Left lung (tissue), 10 donors: ENCODE results near the gene COL20A1. TPM values are rescaled to one million over a fixed set of nuclear protein-coding genes. Genes with fewer than 3 reads are reported as not detected.
A peak's percentile ranks its signal among the peaks of the same experiment; 100 is the strongest.

Source experiments
- ATAC-seq: fragments of 200-7000 bp; cut with Tn5 transposase; one replicate; pipeline ENCODE4 v1.9.1; 2020; ENCODE audit warnings: moderate library complexity
- DNase-seq, 4 donors: peaks; one replicate each; pipeline ENCODE4 v3.0.0-alpha.2; 2013 to 2020
- H3K27ac ChIP-seq, 2 donors: fragments of 200-600 bp; sonication (generic) in 1 of 2; one replicate each; pipeline versions ENCODE4 v1.5.0 to v1.8.0; 2020 to 2021
- H3K27me3 ChIP-seq, 2 donors: fragments of 200-600 bp; sonication (generic) in 1 of 2; one replicate each; pipeline versions ENCODE4 v1.5.0 to v1.8.0; 2020 to 2021
- H3K36me3 ChIP-seq, 2 donors: fragments of 200-600 bp; sonication (generic) in 1 of 2; one replicate each; pipeline versions ENCODE4 v1.5.0 to v1.8.0; 2020 to 2021
- H3K4me1 ChIP-seq, 2 donors: fragments of 200-600 bp; one replicate each; pipeline ENCODE4 v1.8.0; 2021
- H3K4me3 ChIP-seq, 2 donors: fragments of 200-600 bp; sonication (generic) in 1 of 2; one replicate each; pipeline versions ENCODE4 v1.5.0 to v1.8.0; 2020 to 2021; ENCODE audit warnings: mild to moderate bottlenecking in 1 of 2
- H3K9me3 ChIP-seq, 2 donors: fragments of 200-600 bp; sonication (generic) in 1 of 2; one replicate each; pipeline versions ENCODE4 v1.5.0 to v1.8.0; 2020 to 2021
- intact Hi-C, 2 donors: fragments of 100-400 bp; cut with DNase I; formaldehyde crosslinking; loops; one replicate each; pipeline versions ENCODE4 v1.11.2 to v1.14.2; 2022
- polyA plus RNA-seq, 6 donors: library from polyadenylated mRNA; unstranded; fragments of 120-200 nt; gene quantifications; one replicate each; pipeline ENCODE4 v1.2.1, GENCODE V29; 2013; ENCODE audit not compliant: insufficient read length in 6 of 6
- total RNA-seq, 2 donors: library from RNA; stranded (reverse); fragmentation: NEBNext Ultra II Directional; extraction: Animal tissue kit (Norgen Biotek cat#: 25700); gene quantifications; one replicate each; pipeline ENCODE4 v1.2.1, GENCODE V29; 2021
- TF ChIP-seq, protein P1 (sequence below), 2 donors: fragments of 200-600 bp; sonication (generic) in 1 of 2; IDR thresholded peaks; one replicate each; pipeline versions ENCODE4 v1.5.0 to v1.8.0; 2021; ENCODE audit warnings: antibody characterized with exemption in 2 of 2
- donor health status: DM: no; HTN: yes; CAD: no.
- donor health status: DM: no; HTN: no; CAD: no.

The COL20A1 gene
- total and polyA plus RNA-seq, 8 donors, result 0.08 to 0.31 (median 0.24) TPM; not detected in 2

DNA sequence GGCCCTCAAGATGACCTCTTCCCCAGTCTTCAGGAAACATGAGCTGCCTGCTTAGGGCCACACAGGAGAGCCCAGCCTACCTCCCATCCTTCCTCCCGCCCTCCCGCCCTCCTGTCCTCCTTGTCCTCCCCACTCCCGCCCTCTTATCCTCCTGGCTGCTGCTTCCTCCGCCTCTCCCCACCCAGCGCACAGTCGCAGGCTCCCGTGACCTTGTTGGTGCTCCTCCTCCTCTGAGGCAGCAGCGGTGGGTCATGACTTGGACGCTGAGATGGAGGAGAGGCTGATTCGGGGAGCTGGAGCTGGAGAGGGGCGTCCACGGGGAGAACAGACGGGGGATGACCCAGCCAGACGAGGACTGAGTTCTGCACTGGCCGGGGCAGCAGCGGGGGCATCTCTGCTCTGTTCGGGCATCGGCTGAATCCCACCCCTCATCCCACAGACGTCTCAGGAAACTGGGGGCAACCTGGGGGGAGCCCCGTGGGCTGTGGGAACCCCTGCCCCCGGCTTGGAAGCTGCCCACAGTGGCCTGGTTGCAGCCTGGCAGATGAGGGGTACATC is 35.8 kb downstream of the COL20A1 start:
- H3K27me3 ChIP-seq, result peaks cover 0 to 62% of the 10 kb centered on the region in 2 donors
- H3K36me3 ChIP-seq, result no peaks in the 10 kb centered on the region
- peaks cover 0 to 17% of the 10 kb centered on the region in 2 donors for H3K9me3 ChIP-seq
- DNase-seq (no peak), ATAC-seq (no peak)
- intact Hi-C loops, result no loop called here
- H3K4me3 ChIP-seq, result no peak overlapping the region
- no peak overlapping the region for H3K27ac ChIP-seq
- TF ChIP-seq, protein P1, sequence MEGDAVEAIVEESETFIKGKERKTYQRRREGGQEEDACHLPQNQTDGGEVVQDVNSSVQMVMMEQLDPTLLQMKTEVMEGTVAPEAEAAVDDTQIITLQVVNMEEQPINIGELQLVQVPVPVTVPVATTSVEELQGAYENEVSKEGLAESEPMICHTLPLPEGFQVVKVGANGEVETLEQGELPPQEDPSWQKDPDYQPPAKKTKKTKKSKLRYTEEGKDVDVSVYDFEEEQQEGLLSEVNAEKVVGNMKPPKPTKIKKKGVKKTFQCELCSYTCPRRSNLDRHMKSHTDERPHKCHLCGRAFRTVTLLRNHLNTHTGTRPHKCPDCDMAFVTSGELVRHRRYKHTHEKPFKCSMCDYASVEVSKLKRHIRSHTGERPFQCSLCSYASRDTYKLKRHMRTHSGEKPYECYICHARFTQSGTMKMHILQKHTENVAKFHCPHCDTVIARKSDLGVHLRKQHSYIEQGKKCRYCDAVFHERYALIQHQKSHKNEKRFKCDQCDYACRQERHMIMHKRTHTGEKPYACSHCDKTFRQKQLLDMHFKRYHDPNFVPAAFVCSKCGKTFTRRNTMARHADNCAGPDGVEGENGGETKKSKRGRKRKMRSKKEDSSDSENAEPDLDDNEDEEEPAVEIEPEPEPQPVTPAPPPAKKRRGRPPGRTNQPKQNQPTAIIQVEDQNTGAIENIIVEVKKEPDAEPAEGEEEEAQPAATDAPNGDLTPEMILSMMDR (IDR thresholded peaks at IDR 0.05), result no peak
- no peaks in the 10 kb centered on the region for H3K4me1 ChIP-seq

DNA sequence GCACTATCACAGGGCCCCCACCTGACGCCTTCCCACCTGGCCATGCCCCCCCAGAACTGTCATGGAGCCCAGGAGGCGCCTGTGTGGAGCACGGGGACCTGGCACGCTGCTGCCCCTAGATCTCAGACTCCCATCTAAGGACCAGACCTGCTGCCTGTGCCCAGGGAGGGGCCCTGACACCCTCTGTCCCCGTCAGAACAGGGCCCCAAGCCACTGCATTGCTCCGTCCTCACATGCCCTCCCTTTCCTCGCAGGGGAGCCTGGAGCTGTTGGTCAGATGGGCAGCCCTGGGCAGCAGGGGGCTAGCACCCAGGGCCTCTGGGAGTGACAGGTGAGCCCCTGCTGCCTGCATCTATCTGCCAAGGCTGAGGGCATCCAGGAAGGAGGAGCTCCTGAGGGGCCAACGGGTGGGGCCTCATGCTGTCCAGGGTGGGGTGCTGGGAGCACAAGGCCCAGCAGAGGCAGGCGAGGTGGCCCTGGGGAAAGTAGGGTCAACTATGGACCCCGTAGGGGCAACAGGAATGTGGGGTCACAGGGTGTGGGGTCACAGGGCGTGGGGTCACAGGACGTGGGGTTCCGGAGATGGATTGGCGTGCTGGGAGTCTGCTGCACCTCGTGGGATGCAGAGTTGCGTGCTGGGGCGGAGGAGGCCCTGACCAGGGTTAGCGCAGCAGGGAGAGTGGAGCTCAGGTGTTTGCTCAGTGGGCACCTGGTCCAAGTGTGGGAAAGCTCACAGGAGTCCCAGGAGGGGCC is 36.5 kb downstream of the COL20A1 start:
- Histone ChIP-seq H3K36me3 (no peaks in the 10 kb centered on the region), H3K4me1 (no peaks in the 10 kb centered on the region), H3K27ac (no peak overlapping the region), H3K9me3 (peaks cover 0 to 17% of the 10 kb centered on the region in 2 donors), H3K27me3 (peaks cover 0 to 65% of the 10 kb centered on the region in 2 donors), H3K4me3 (no peak overlapping the region)
- no peak for ATAC-seq
- peak in 1 of 4 donors; percentile 57 for DNase-seq
- intact Hi-C loops, result no loop called here
- TF ChIP-seq, protein P1 (IDR thresholded peaks at IDR 0.05), result no peak

DNA sequence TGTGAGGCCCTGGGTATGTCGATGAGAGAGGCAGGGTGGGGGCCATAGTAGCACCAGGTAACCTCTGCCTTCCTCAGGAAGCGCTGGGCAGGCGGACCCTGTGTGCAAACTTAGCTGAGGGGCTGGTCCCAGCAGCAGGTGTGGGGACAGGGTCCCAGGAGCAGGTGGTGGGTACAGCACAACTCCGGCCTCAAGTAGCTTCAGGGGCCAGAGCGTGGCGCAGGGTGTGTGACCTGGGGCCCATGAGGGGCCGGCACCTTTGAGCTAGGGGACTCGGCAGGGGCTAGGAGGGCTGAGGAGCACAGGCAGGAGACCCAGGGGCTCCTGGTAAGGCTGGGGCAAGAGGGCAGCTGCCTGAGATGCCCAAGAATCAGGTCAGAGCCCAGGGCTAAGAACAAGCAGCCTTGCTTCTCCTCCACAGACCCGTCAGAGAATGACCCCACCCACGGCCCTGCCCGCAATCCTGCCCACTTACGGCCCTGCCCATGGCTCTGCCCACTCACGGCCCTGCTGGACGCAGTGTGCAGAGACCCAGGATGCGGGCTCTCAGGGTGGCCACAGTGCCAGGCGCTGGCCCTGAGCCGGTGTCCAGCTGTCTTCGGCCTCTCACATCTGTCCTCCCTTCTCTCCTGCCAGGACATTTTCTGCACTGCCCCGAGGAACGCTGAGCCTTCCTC is 37.2 kb downstream of the COL20A1 start:
- Histone ChIP-seq H3K36me3 (no peaks in the 10 kb centered on the region), H3K4me1 (no peaks in the 10 kb centered on the region), H3K27me3 (peaks cover 0 to 67% of the 10 kb centered on the region in 2 donors), H3K9me3 (peaks cover 0 to 17% of the 10 kb centered on the region in 2 donors), H3K27ac (no peak overlapping the region), H3K4me3 (no peak overlapping the region)
- TF ChIP-seq, protein P1 (IDR thresholded peaks at IDR 0.05), result no peak
- DNase-seq, result peak in 1 of 4 donors; percentile 53
- no peak for ATAC-seq
- intact Hi-C loops, result no loop called here

DNA sequence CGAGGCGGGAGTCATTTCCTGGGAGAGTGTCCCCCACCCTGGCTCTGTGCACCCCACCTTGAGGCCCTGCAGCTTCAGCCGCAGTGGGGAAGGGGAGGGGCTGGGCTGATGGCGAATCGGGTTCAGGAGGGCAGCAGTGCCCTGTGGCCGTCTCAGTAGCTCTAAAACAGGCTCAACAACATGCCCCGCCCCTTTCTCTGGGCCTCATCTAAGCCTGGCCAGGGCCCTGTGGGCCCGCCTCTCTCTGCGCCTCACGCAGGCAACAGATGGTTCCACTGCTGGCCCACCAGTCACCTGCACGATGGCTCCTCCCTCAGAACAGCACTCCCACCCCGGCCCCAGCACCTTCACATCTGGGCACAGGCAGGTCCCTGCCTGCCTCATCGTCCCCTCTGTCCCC is 38.0 kb downstream of the COL20A1 start:
- Histone ChIP-seq H3K4me3 (no peak overlapping the region), H3K4me1 (no peaks in the 10 kb centered on the region), H3K9me3 (peaks cover 0 to 17% of the 10 kb centered on the region in 2 donors), H3K27ac (no peak overlapping the region), H3K27me3 (peaks cover 0 to 70% of the 10 kb centered on the region in 2 donors), H3K36me3 (no peaks in the 10 kb centered on the region)
- peak in 1 of 4 donors; percentile 47 for DNase-seq
- TF ChIP-seq, protein P1 (IDR thresholded peaks at IDR 0.05), result no peak
- ATAC-seq, result no peak
- intact Hi-C loops, result no loop called here
